K562 (cell line): ENCODE results near the gene HSPA1B. TPM values are rescaled to one million over a fixed set of nuclear protein-coding genes. Genes with fewer than 3 reads are reported as not detected.

Experiments
- ATAC-seq: fragments of 200-7000 bp; cut with Tn5 transposase; 3 replicates; pipeline ENCODE4 v1.9.1; 2020; ENCODE audit warnings: moderate library complexity
- BruUV-seq: library from RNA; stranded (reverse); fragments of 400-500 nt; replicated peaks from 2 replicates; lab custom pipeline; 2021; lab: Mats Ljungman, UMichigan
- CTCF ChIA-PET: fragments of 300-600 bp; formaldehyde crosslinking; extraction: SDS; loops from one replicate; lab custom pipeline; 2021; ENCODE audit warnings: low intra/inter-chr PET ratio; lab: Yijun Ruan, JAX
- POLR2A ChIA-PET: fragments of 300-600, 350-650 bp; sonication (Branson Sonifier 250); formaldehyde crosslinking; extraction: SDS; loops from one replicate; lab custom pipeline; 2021; ENCODE audit warnings: antibody characterized with exemption, inconsistent platforms; lab: Yijun Ruan, JAX
- DNase-seq, 4 experiments: peaks; one replicate each; pipeline versions ENCODE4 v3.0.0 to v3.0.0-alpha.2; 2011 to 2018; ENCODE audit warnings: low spot score in 3 of 4, mixed read lengths in 3 of 4; ENCODE audit errors: extremely low read depth in 1 of 4
- FAIRE-seq: peaks from 2 replicates; lab custom pipeline; 2011; peaks lifted over from hg19 to GRCh38; lab: Jason Lieb, UNC
- H2AFZ ChIP-seq: 2 replicates; pipeline ENCODE4 v1.6.0; 2011; ENCODE audit warnings: low read depth, low read length, control low read depth, inconsistent platforms
- H3K27ac ChIP-seq: fragments of 200-600 bp; 3 replicates; pipeline ENCODE4 v1.8.0; 2011; ENCODE audit warnings: low read depth, mild to moderate bottlenecking, control low read depth, inconsistent platforms, low read length, moderate library complexity, mixed read lengths; ENCODE audit errors: extremely low read depth
- H3K27me3 ChIP-seq, 2 experiments: fragments of 300-600 bp in 1 of 2; 2 replicates in 1 of 2; 3 replicates in 1 of 2; pipeline versions ENCODE4 v1.6.0 to v1.8.0; 2011; ENCODE audit warnings: inconsistent platforms in 2 of 2, low read length in 2 of 2, mild to moderate bottlenecking in 1 of 2, mixed read lengths in 1 of 2, moderate library complexity in 1 of 2; ENCODE audit not compliant: control insufficient read depth in 2 of 2, insufficient read depth in 2 of 2
- H3K36me3 ChIP-seq: fragments of 300-600 bp; 3 replicates; pipeline ENCODE4 v1.8.0; 2011; ENCODE audit warnings: mild to moderate bottlenecking, low read length, inconsistent platforms; ENCODE audit not compliant: control insufficient read depth, insufficient read depth
- H3K4me1 ChIP-seq, 2 experiments: fragments of 200-600 bp in 1 of 2; replicated peaks in 1 of 2; 2 replicates in 1 of 2; 3 replicates in 1 of 2; pipeline versions ENCODE4 v1.5.1 to v1.8.0; 2011; ENCODE audit warnings: inconsistent platforms in 2 of 2, low read length in 2 of 2, mild to moderate bottlenecking in 1 of 2, mixed read lengths in 1 of 2, moderate library complexity in 1 of 2; ENCODE audit not compliant: control insufficient read depth in 2 of 2, insufficient read depth in 2 of 2
- H3K4me2 ChIP-seq: 2 replicates; pipeline ENCODE4 v1.6.1; 2011; ENCODE audit warnings: low read length, control low read depth, inconsistent platforms, mixed read lengths; ENCODE audit not compliant: insufficient read depth
- H3K4me3 ChIP-seq: fragments of 200-600 bp; sonication (generic), shearing (Covaris generic); 2 replicates; pipeline ENCODE4 v1.5.1; 2016; ENCODE audit warnings: control low read depth, inconsistent platforms
- H3K79me2 ChIP-seq: fragments of 200-600 bp; 3 replicates; pipeline ENCODE4 v1.8.0; 2011; ENCODE audit warnings: low read length, inconsistent platforms; ENCODE audit not compliant: control insufficient read depth, insufficient read depth
- H3K9ac ChIP-seq, 2 experiments: 2 replicates each; pipeline versions ENCODE4 v1.6.0 to v1.6.1; 2011; ENCODE audit warnings: low read depth in 2 of 2, low read length in 2 of 2, control low read depth in 1 of 2, inconsistent platforms in 1 of 2, mild to moderate bottlenecking in 1 of 2, mixed read lengths in 1 of 2; ENCODE audit not compliant: insufficient read depth in 1 of 2
- H3K9me1 ChIP-seq: one replicate; pipeline ENCODE4 v1.6.0; 2011; ENCODE audit warnings: inconsistent platforms, mild to moderate bottlenecking, low read length, moderate library complexity; ENCODE audit not compliant: control insufficient read depth, insufficient read depth
- H3K9me3 ChIP-seq: replicated peaks from 2 replicates; pipeline ENCODE4 v1.5.1; 2011; ENCODE audit warnings: low read depth, low read length, inconsistent platforms; ENCODE audit not compliant: control insufficient read depth, insufficient read depth
- H4K20me1 ChIP-seq: replicated peaks from 2 replicates; pipeline ENCODE4 v1.6.1; 2011; ENCODE audit warnings: low read length, inconsistent platforms, mixed read lengths; ENCODE audit not compliant: control insufficient read depth, insufficient read depth
- HDGF ChIP-seq: fragments of 450-650 bp; IDR thresholded peaks from 2 replicates; pipeline ENCODE4 v1.6.1; 2016
- SIN3A ChIP-seq, 2 experiments: fragments of 150-350 bp in 1 of 2; IDR thresholded peaks; 2 replicates each; pipeline ENCODE4 v1.6.1; 2011 to 2016; ENCODE audit warnings: borderline replicate concordance in 2 of 2, low read depth in 2 of 2, low read length in 2 of 2, mild to moderate bottlenecking in 2 of 2, moderate library complexity in 2 of 2; ENCODE audit not compliant: control insufficient read depth in 1 of 2
- SLC30A9 ChIP-seq: fragments of 250-450 bp; sonication (Bioruptor Pico); IDR thresholded peaks from 2 replicates; pipeline ENCODE4 v1.8.0; 2022; ENCODE audit warnings: mild to moderate bottlenecking, moderate library complexity
- ZKSCAN1 ChIP-seq: fragments of 150-350 bp; IDR thresholded peaks from 2 replicates; pipeline ENCODE4 v1.6.1; 2016; ENCODE audit warnings: low read depth, low read length
- WGBS: fragments of 100-300 bp; shearing (Covaris generic); methylation state at CpG from one replicate; pipeline ENCODE4 v1.1.6; 2016; ENCODE audit warnings: low coverage, mixed read lengths; ENCODE audit not compliant: insufficient coverage; ENCODE audit errors: missing lambda C conversion rate; 5-methylcytosine and 5-hydroxymethylcytosine counted together
- in situ Hi-C: fragments of 300-500 bp; cut with MboI; formaldehyde crosslinking; loops from 4 replicates; pipeline ENCODE4 v1.15.0; 2018; ENCODE audit warnings: inconsistent platforms, mixed read lengths
- intact Hi-C: fragments of 100-400 bp; cut with micrococcal nuclease; formaldehyde crosslinking; loops from 2 replicates; pipeline ENCODE4 v1.14.2; 2022
- polyA plus RNA-seq, 8 experiments: library from polyadenylated mRNA; depleted of rRNA in 4 of 8; stranded (reverse) in 5 of 8; unstranded in 3 of 8; fragments of >200 nt; fragmentation: Nextera tagmentation in 2 of 8; fragmentation: Illumina TruSeq in 1 of 8; extraction: Ambion mirVana in 2 of 8; extraction: Trizol in 1 of 8; gene quantifications; 2 replicates each; pipeline versions ENCODE4 v1.2.1 to v1.2.3, GENCODE V29; 2011 to 2014; ENCODE audit warnings: inconsistent platforms in 1 of 8, missing spikeins in 1 of 8
- total RNA-seq, 7 experiments: library from RNA; depleted of rRNA in 6 of 7; stranded (reverse); fragments of >200 nt in 6 of 7; fragmentation: Illumina TruSeq in 2 of 7; extraction: Trizol in 2 of 7; gene quantifications; 2 replicates each; pipeline versions ENCODE4 v1.2.1 to v1.2.3, GENCODE V29; 2011 to 2021; ENCODE audit warnings: low replicate concordance in 1 of 7

The HSPA1B gene
- total and polyA plus RNA-seq, 9 of the 15 experiments (the other 6 are each of a cell fraction or from before 2014, with no cell fraction given), result 0.27 to 227 (median 51.2) TPM

DNA sequence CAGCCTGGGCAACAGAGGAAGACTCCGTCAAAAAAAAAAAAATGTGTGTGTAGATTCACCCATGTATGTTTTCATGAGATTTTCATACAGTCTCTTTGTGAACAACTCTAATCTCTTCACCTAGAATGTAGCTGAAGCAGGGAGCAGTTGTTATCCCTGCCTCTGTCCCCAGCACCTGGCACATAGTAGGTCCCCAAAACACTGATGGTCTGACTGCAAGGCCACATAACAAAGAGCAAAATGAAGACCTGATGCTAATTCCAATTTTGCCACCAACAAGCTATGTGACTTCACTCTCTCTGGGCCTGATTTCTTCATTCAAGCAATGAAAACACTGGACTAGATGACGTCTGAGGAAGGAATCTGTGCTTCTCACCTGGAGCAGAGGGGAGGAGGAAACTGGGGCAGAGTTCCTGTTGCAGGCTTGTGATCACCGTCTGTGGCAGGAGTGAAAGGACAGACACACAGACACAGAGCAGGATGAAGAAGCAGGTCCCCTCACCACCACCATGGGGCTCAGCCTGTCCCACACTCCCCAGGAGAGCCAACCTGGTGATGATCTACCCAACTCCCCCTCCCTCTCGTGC, 46.6 kb downstream of the HSPA1B start:
- POLR2A ChIA-PET, result interaction anchor here (1.0 to 3.2 kb wide), 3 partner anchors 10 to 22 kb away, joined by 5 to 42 read pairs (median 5); partner anchors contain the start of gene NEU1
- H3K27me3 ChIP-seq, result peaks cover 0 to under 1% of the 10 kb centered on the region in 2 experiments; a peak in 1 of 5 replicates
- no peak overlapping the region for H3K27ac ChIP-seq
- H3K79me2 ChIP-seq, result no peaks in the 10 kb centered on the region
- H3K36me3 ChIP-seq, result no peaks in the 10 kb centered on the region
- intact Hi-C loops (no loop called here), in situ Hi-C loops (no loop called here)
- no peak overlapping the region for H3K4me2 ChIP-seq
- FAIRE-seq (peak; percentile 60), ATAC-seq (no peak), DNase-seq (no peak)
- CTCF ChIA-PET, result no interaction called here
- H3K4me3 ChIP-seq, result no peak overlapping the region
- H3K9me1 ChIP-seq, result no peaks in the 10 kb centered on the region
- TF ChIP-seq HDGF (no peak), SLC30A9 (CRISPR knock-in tag) (no peak), ZKSCAN1 (peak; percentile 92), SIN3A (IDR thresholded peaks at IDR 0.05; ENCODE audit: borderline replicate concordance in 2 of 2, control insufficient read depth in 1 of 2, low read depth in 2 of 2, low read length in 2 of 2) (no peak)
- H3K9me3 ChIP-seq, result no peaks in the 10 kb centered on the region
- H3K9ac ChIP-seq, result peak overlapping the region in 1 of 2 experiments; percentile 61; a peak in 2 of 4 replicates
- 24% methylated on average over 4 of the region's 4 CpGs for WGBS
- no peak overlapping the region for H2AFZ ChIP-seq
- H4K20me1 ChIP-seq, result no peaks in the 10 kb centered on the region
- no TSS peak for BruUV-seq
- H3K4me1 ChIP-seq, result peaks cover 0 to 34% of the 10 kb centered on the region in 2 experiments; a peak in 3 of 5 replicates
